ENCODE data around the gene TNS3.

Gene TNS3

DNA sequence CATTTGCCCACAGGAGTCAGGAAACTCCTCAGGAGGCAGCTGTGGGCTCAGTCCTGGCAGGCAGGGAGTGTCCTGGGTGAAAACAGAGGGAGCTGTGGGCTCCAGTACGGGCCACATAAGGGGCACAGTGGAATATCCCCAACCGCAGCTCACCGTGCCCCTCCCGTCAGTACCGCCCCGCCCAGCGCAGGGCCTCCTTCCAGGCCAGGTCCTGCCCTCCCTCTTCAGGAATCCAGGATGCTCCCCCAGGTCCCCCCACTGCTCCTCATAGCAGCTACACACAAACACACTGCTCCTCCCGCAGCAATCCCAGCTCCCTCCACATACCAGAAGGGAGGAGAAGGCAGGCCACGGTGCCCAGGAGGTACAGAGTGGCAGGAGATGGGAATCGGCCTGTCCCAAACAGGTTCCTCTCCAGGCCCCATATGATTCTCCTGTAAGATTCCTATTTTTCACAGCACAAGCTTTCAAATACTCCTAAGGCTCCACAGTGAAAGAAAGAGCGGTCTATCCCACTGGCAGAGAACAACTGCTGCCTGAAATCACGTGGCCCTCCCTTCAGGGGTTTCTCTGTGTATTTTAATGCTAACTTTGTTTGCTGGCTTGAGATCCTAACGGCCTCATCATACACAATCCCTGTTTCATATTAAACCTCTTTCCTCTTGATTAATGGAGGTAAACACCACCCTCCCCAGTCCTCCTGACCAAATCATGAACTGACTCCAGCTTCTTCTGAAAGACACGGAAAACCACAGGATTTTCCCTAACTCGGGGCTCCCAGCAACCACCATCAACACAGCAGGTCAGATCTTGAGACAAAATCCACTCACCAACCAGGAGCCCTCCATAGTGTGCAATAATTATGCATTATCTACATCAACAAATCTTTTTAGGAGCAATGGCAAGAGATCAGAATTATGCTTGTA is 178.7 kb downstream of the TNS3 start:
- H3K4me1 Mint-ChIP-seq = peaks cover 19% of the 10 kb centered on the region
- peaks cover 11% of the 10 kb centered on the region for H3K9me3 Mint-ChIP-seq
- H3K4me3 Mint-ChIP-seq = no peak overlapping the region
- no peak for DNase-seq
- TF ChIP-seq, protein P1, sequence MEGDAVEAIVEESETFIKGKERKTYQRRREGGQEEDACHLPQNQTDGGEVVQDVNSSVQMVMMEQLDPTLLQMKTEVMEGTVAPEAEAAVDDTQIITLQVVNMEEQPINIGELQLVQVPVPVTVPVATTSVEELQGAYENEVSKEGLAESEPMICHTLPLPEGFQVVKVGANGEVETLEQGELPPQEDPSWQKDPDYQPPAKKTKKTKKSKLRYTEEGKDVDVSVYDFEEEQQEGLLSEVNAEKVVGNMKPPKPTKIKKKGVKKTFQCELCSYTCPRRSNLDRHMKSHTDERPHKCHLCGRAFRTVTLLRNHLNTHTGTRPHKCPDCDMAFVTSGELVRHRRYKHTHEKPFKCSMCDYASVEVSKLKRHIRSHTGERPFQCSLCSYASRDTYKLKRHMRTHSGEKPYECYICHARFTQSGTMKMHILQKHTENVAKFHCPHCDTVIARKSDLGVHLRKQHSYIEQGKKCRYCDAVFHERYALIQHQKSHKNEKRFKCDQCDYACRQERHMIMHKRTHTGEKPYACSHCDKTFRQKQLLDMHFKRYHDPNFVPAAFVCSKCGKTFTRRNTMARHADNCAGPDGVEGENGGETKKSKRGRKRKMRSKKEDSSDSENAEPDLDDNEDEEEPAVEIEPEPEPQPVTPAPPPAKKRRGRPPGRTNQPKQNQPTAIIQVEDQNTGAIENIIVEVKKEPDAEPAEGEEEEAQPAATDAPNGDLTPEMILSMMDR (IDR thresholded peaks at IDR 0.05) = no peak
- no peak overlapping the region for H3K27ac Mint-ChIP-seq
- peaks cover 4% of the 10 kb centered on the region for H3K27me3 Mint-ChIP-seq (ENCODE audit: low read depth, poor library complexity)
- peaks cover 63% of the 10 kb centered on the region for H3K36me3 Mint-ChIP-seq (ENCODE audit: low read depth)

DNA sequence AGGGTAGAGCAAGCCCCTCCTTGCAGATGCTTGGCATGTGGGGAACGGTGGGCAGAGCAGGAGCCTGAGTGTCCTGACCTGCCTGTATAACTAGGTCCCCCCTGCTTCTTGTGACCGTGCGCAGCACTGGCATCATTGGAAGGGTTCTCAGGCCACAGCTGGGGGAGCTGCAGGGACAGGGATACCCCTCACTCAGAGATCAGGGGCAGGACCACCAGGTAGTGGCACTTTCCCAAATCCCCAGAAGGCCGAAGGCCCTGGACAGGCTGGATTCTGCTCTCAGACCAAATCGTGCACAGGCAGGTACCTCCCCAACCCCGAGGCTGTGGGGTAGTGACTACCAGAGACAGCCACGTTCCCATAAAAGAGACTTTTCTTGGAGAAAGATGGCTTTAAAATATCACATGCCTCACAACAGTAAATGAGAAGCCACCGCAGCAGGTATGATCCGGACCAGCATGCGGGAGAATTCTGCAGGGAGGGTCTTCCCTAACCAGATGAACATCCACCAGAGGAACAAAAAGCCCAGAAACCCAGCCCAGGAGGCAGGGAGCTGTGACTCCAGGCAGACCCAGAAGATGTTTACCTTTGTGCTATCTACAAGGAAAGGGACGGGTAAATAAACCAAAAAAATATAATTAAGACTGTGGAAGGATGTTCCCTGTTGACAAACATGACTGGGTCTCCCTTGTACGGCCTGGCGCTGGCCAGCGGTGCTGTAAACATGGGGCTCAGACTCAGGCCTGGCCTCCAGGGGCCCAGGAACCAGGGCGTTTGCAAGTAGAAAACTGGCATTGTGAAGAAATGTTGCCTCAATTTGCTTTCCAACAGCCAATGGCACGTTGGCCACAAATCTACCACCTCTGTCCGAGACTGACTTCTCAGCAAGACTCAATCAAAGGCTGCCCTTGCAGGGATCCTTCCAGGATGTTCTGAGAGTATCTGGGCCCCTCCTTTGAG is 180.0 kb downstream of the TNS3 start:
- Mint-ChIP-seq H3K36me3 (ENCODE audit: low read depth) (peaks cover 65% of the 10 kb centered on the region), H3K4me1 (peaks cover 19% of the 10 kb centered on the region), H3K27me3 (ENCODE audit: low read depth, poor library complexity) (peaks cover 5% of the 10 kb centered on the region), H3K4me3 (no peak overlapping the region), H3K27ac (no peak overlapping the region), H3K9me3 (peaks cover 11% of the 10 kb centered on the region)
- TF ChIP-seq, protein P1 (IDR thresholded peaks at IDR 0.05) = no peak
- no peak for DNase-seq

GRCh38 chr7:47400741-47401206 is 181.1 kb downstream of the TNS3 start:
- Mint-ChIP-seq H3K4me3 (no peak overlapping the region), H3K27me3 (ENCODE audit: low read depth, poor library complexity) (peaks cover 2% of the 10 kb centered on the region), H3K4me1 (peaks cover 19% of the 10 kb centered on the region), H3K27ac (peak overlapping the region; percentile 82), H3K9me3 (peaks cover 11% of the 10 kb centered on the region), H3K36me3 (ENCODE audit: low read depth) (peaks cover 72% of the 10 kb centered on the region)
- DNase-seq = peak; percentile 29
- TF ChIP-seq, protein P1 (IDR thresholded peaks at IDR 0.05) = no peak

DNA sequence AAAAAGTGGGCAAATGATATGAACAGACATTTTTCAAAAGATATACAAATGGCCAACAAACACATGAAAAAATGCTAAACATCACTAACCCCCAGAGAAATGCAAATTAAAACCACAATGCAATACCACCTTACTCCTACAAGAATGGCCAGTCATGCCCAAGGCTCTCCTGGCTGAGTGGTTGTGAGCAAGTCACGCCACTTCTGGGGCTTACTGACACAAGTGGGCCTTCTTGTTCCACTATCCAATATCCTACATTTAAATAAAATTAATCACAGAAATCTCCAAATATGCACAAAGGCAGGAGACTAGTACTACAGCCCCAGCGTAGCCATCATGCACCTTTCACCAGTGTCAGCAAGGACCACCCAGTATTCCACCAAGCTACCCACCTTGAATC is 181.9 kb downstream of the TNS3 start:
- peaks cover 72% of the 10 kb centered on the region for H3K36me3 Mint-ChIP-seq (ENCODE audit: low read depth)
- no peak overlapping the region for H3K4me3 Mint-ChIP-seq
- peak overlapping the region; percentile 10 for H3K27ac Mint-ChIP-seq
- H3K9me3 Mint-ChIP-seq = peaks cover 11% of the 10 kb centered on the region
- TF ChIP-seq, protein P1 (IDR thresholded peaks at IDR 0.05) = no peak
- no peak for DNase-seq
- peaks cover 19% of the 10 kb centered on the region for H3K4me1 Mint-ChIP-seq
- peaks cover 2% of the 10 kb centered on the region for H3K27me3 Mint-ChIP-seq (ENCODE audit: low read depth, poor library complexity)

- Mint-ChIP-seq H3K27me3 (ENCODE audit: low read depth, poor library complexity) (peaks cover 5% of the 10 kb centered on the region), H3K9me3 (peaks cover 6% of the 10 kb centered on the region), H3K27ac (peak overlapping the region; percentile 19)
Observed at GRCh38 chr7:47394751-47395252, 187.1 kb downstream of the TNS3 start.

More at GRCh38 chr7:47394751-47395252, 187.1 kb downstream of the TNS3 start:
- TF ChIP-seq, protein P1 (IDR thresholded peaks at IDR 0.05) = no peak
- Mint-ChIP-seq H3K4me1 (no peaks in the 10 kb centered on the region), H3K36me3 (ENCODE audit: low read depth) (peaks cover 82% of the 10 kb centered on the region), H3K4me3 (no peak overlapping the region)
- no peak for DNase-seq

All from nephron progenitor cell (in vitro differentiated cells).